ENCODE results near the gene NCOA3. TPM values are rescaled to one million over a fixed set of nuclear protein-coding genes. Genes with fewer than 3 reads are reported as not detected.

Gene NCOA3
- total and polyA plus RNA-seq, 2 donors (not counting 1 experiment from before 2014, with no cell fraction given) = 22.3 to 23.1 TPM

GRCh38 chr20:47652301-47652700 is 150.6 kb downstream of the NCOA3 start:
- Histone ChIP-seq H2AFZ (ENCODE audit: low read length) (no peak overlapping the region), H3K9ac (ENCODE audit: insufficient read depth, low read length) (no peak overlapping the region), H3K27me3 (ENCODE audit: control insufficient read depth, insufficient read depth, low read length) (no peaks in the 10 kb centered on the region), H4K20me1 (ENCODE audit: control insufficient read depth, extremely low read depth, insufficient read depth, low read length) (no peaks in the 10 kb centered on the region), H3K4me2 (ENCODE audit: extremely low read depth, insufficient read depth, low read length) (no peak overlapping the region), H3K79me2 (ENCODE audit: control insufficient read depth, insufficient read depth, low read length) (no peaks in the 10 kb centered on the region), H3K36me3 (ENCODE audit: control insufficient read depth, insufficient read depth, low read length) (peaks cover 3% of the 10 kb centered on the region), H3K27ac (ENCODE audit: insufficient read depth, low read length) (no peak overlapping the region), H3K4me3 (replicated peaks in 1 of 4; ENCODE audit: control extremely low read depth in 1 of 4, insufficient read depth in 1 of 4, low read depth in 3 of 4, low read length in 4 of 4) (no peak overlapping the region), H3K9me3 (ENCODE audit: control insufficient read depth, insufficient read depth, low read depth, low read length) (no peaks in the 10 kb centered on the region), H3K4me1 (ENCODE audit: control insufficient read depth, extremely low read depth, insufficient read depth, low read length) (no peaks in the 10 kb centered on the region)
- TF ChIP-seq EZH2 (IDR thresholded peaks at IDR 0.05; ENCODE audit: low read length, missing control alignments) (no peak), CTCF (conservative IDR thresholded peaks at IDR 0.05 in 1 of 2, IDR thresholded peaks at IDR 0.05 in 1 of 2; ENCODE audit: low read depth in 1 of 2, low read length in 2 of 2) (no peak)
- no peak for DNase-seq (ENCODE audit: low read depth in 2 of 2)

GRCh38 chr20:47652794-47653193 is 151.1 kb downstream of the NCOA3 start:
- no peak overlapping the region for H3K4me3 ChIP-seq (replicated peaks in 1 of 4; ENCODE audit: control extremely low read depth in 1 of 4, insufficient read depth in 1 of 4, low read depth in 3 of 4, low read length in 4 of 4)
- H3K36me3 ChIP-seq (ENCODE audit: control insufficient read depth, insufficient read depth, low read length) = peaks cover 3% of the 10 kb centered on the region
- H3K27me3 ChIP-seq (ENCODE audit: control insufficient read depth, insufficient read depth, low read length) = no peaks in the 10 kb centered on the region
- no peak for DNase-seq (ENCODE audit: low read depth in 2 of 2)
- TF ChIP-seq CTCF (conservative IDR thresholded peaks at IDR 0.05 in 1 of 2, IDR thresholded peaks at IDR 0.05 in 1 of 2; ENCODE audit: low read depth in 1 of 2, low read length in 2 of 2) (no peak), EZH2 (IDR thresholded peaks at IDR 0.05; ENCODE audit: low read length, missing control alignments) (no peak)
- no peak overlapping the region for H3K9ac ChIP-seq (ENCODE audit: insufficient read depth, low read length)
- H3K79me2 ChIP-seq (ENCODE audit: control insufficient read depth, insufficient read depth, low read length) = no peaks in the 10 kb centered on the region
- no peak overlapping the region for H3K27ac ChIP-seq (ENCODE audit: insufficient read depth, low read length)
- H3K9me3 ChIP-seq (ENCODE audit: control insufficient read depth, insufficient read depth, low read depth, low read length) = no peaks in the 10 kb centered on the region
- H3K4me1 ChIP-seq (ENCODE audit: control insufficient read depth, extremely low read depth, insufficient read depth, low read length) = no peaks in the 10 kb centered on the region
- H3K4me2 ChIP-seq (ENCODE audit: extremely low read depth, insufficient read depth, low read length) = no peak overlapping the region
- H4K20me1 ChIP-seq (ENCODE audit: control insufficient read depth, extremely low read depth, insufficient read depth, low read length) = no peaks in the 10 kb centered on the region
- no peak overlapping the region for H2AFZ ChIP-seq (ENCODE audit: low read length)

- Histone ChIP-seq H3K4me3 (replicated peaks in 1 of 4; ENCODE audit: control extremely low read depth in 1 of 4, insufficient read depth in 1 of 4, low read depth in 3 of 4, low read length in 4 of 4) (no peak overlapping the region), H2AFZ (ENCODE audit: low read length) (no peak overlapping the region), H3K79me2 (ENCODE audit: control insufficient read depth, insufficient read depth, low read length) (no peaks in the 10 kb centered on the region), H3K36me3 (ENCODE audit: control insufficient read depth, insufficient read depth, low read length) (peaks cover 3% of the 10 kb centered on the region), H3K27me3 (ENCODE audit: control insufficient read depth, insufficient read depth, low read length) (no peaks in the 10 kb centered on the region), H3K27ac (ENCODE audit: insufficient read depth, low read length) (no peak overlapping the region), H3K4me1 (ENCODE audit: control insufficient read depth, extremely low read depth, insufficient read depth, low read length) (no peaks in the 10 kb centered on the region), H3K4me2 (ENCODE audit: extremely low read depth, insufficient read depth, low read length) (no peak overlapping the region), H3K9me3 (ENCODE audit: control insufficient read depth, insufficient read depth, low read depth, low read length) (no peaks in the 10 kb centered on the region), H4K20me1 (ENCODE audit: control insufficient read depth, extremely low read depth, insufficient read depth, low read length) (no peaks in the 10 kb centered on the region), H3K9ac (ENCODE audit: insufficient read depth, low read length) (no peak overlapping the region)
- DNase-seq (ENCODE audit: low read depth in 2 of 2) = no peak
- TF ChIP-seq EZH2 (IDR thresholded peaks at IDR 0.05; ENCODE audit: low read length, missing control alignments) (no peak), CTCF (conservative IDR thresholded peaks at IDR 0.05 in 1 of 2, IDR thresholded peaks at IDR 0.05 in 1 of 2; ENCODE audit: low read depth in 1 of 2, low read length in 2 of 2) (no peak)
Measured at GRCh38 chr20:47653869-47654268, 152.2 kb downstream of the NCOA3 start.
